ENCODE measurements around the gene NOL4L.

Gene NOL4L

DNA sequence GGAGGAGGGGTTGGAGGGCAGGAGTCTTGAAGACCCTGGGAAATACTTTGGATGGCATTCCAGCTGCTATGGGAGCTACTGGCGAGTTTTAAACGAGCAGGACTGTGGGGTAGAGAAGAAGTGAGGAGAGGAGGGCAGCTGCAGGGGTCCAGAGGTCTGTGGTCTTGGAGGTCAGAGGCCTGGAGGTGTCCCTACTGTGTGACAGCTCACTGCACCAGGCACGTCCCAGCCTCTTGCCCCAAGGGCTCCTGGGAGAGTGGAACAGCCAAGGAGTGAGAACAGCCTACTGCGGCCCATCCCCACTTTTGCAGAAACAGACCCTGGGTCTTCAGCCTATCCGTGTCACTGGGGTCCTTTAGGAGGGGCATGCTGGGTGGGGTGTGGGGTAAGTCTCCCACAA, 2.9 kb upstream of the NOL4L start:
- no peak for TF ChIP-seq SNAI2 (CRISPR knock-in tag; IDR thresholded peaks at IDR 0.05)
- ATAC-seq = no peak

DNA sequence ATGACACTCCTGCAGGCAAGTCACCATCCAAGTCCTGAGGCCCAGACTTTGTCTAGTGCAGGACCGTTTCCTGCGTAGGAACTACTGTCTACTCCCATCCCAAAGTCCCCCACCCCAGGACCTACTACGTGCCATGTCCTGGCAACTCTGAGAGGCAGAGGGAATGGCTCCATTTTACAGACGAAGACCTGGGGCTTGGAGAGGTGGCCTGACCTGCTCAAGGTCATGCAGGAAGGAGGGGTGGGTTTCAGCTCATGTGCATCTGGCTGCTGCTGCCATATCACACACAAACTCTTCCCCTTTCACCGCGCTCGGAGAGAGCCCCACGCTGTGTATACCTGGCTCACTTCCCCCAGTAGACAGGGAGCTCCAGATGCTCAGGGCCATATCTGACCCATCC, 1.2 kb upstream of the NOL4L start:
- TF ChIP-seq ZNF565 (CRISPR knock-in tag; conservative IDR thresholded peaks at IDR 0.05; ENCODE audit: low read depth) (no peak), ISL1 (CRISPR knock-in tag; IDR thresholded peaks at IDR 0.05) (no peak), ZNF8 (CRISPR knock-in tag; IDR thresholded peaks at IDR 0.05) (no peak), RARB (CRISPR knock-in tag; IDR thresholded peaks at IDR 0.05) (no peak), SNAI2 (CRISPR knock-in tag; IDR thresholded peaks at IDR 0.05) (no peak), ZNF70 (CRISPR knock-in tag; IDR thresholded peaks at IDR 0.05) (no peak), ZFP3 (CRISPR knock-in tag; IDR thresholded peaks at IDR 0.05) (no peak), TOX (CRISPR knock-in tag; IDR thresholded peaks at IDR 0.05; ENCODE audit: borderline replicate concordance) (no peak), ARNTL (CRISPR knock-in tag; IDR thresholded peaks at IDR 0.05; ENCODE audit: borderline replicate concordance, low read depth) (no peak), CSDC2 (CRISPR knock-in tag; IDR thresholded peaks at IDR 0.05) (no peak)
- TF ChIP-seq, protein P1, sequence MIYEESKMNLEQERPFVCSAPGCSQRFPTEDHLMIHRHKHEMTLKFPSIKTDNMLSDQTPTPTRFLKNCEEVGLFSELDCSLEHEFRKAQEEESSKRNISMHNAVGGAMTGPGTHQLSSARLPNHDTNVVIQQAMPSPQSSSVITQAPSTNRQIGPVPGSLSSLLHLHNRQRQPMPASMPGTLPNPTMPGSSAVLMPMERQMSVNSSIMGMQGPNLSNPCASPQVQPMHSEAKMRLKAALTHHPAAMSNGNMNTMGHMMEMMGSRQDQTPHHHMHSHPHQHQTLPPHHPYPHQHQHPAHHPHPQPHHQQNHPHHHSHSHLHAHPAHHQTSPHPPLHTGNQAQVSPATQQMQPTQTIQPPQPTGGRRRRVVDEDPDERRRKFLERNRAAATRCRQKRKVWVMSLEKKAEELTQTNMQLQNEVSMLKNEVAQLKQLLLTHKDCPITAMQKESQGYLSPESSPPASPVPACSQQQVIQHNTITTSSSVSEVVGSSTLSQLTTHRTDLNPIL (CRISPR knock-in tag; IDR thresholded peaks at IDR 0.05; ENCODE audit: low read depth) = no peak
- TF ChIP-seq, protein P2, sequence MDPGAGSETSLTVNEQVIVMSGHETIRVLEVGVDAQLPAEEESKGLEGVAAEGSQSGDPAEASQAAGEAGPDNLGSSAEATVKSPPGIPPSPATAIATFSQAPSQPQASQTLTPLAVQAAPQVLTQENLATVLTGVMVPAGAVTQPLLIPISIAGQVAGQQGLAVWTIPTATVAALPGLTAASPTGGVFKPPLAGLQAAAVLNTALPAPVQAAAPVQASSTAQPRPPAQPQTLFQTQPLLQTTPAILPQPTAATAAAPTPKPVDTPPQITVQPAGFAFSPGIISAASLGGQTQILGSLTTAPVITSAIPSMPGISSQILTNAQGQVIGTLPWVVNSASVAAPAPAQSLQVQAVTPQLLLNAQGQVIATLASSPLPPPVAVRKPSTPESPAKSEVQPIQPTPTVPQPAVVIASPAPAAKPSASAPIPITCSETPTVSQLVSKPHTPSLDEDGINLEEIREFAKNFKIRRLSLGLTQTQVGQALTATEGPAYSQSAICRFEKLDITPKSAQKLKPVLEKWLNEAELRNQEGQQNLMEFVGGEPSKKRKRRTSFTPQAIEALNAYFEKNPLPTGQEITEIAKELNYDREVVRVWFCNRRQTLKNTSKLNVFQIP (CRISPR knock-in tag; IDR thresholded peaks at IDR 0.05; ENCODE audit: borderline replicate concordance, low read depth) = no peak
- TF ChIP-seq, protein P3, sequence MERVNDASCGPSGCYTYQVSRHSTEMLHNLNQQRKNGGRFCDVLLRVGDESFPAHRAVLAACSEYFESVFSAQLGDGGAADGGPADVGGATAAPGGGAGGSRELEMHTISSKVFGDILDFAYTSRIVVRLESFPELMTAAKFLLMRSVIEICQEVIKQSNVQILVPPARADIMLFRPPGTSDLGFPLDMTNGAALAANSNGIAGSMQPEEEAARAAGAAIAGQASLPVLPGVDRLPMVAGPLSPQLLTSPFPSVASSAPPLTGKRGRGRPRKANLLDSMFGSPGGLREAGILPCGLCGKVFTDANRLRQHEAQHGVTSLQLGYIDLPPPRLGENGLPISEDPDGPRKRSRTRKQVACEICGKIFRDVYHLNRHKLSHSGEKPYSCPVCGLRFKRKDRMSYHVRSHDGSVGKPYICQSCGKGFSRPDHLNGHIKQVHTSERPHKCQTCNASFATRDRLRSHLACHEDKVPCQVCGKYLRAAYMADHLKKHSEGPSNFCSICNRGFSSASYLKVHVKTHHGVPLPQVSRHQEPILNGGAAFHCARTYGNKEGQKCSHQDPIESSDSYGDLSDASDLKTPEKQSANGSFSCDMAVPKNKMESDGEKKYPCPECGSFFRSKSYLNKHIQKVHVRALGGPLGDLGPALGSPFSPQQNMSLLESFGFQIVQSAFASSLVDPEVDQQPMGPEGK (CRISPR knock-in tag; IDR thresholded peaks at IDR 0.05; ENCODE audit: borderline replicate concordance) = no peak
- ATAC-seq = no peak

DNA sequence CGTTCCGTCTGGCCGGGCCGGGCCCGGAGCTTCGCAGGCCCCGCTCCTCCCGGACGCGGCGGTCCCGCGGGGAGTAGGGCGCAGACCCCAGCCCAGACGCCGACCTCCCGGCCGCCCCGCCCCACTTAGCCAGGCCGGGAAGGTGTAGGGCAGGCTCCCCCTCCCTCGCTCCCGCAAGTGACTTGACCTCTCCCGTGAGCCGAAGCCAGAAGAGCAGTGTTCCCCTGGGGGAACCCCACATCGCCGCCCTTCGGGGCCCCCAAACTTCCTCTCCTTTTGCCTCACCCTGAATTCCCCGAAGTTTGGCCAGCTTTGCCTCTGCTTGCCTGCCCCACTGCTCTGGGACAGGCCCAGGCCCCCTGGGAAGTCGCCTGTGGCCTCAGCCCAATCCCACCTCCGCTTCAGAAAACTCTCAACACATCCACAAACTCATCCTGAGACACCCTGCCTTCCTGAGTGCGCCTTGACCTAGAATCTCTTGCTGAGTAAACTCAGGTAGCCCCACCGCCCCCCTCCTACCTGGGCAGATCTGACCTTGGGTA, 524 bp upstream of the NOL4L start:
- no peak for TF ChIP-seq OSR1 (CRISPR knock-in tag; IDR thresholded peaks at IDR 0.05)
- TF ChIP-seq TCF4 (CRISPR knock-in tag; IDR thresholded peaks at IDR 0.05; ENCODE audit: borderline replicate concordance) = no peak
- no peak for TF ChIP-seq ZNF8 (CRISPR knock-in tag; IDR thresholded peaks at IDR 0.05)
- TF ChIP-seq, protein P1 (CRISPR knock-in tag; IDR thresholded peaks at IDR 0.05; ENCODE audit: low read depth) = no peak
- TF ChIP-seq, protein P3 (CRISPR knock-in tag; IDR thresholded peaks at IDR 0.05; ENCODE audit: borderline replicate concordance) = no peak
- TF ChIP-seq ZFP3 (CRISPR knock-in tag; IDR thresholded peaks at IDR 0.05) = no peak
- TF ChIP-seq RARB (CRISPR knock-in tag; IDR thresholded peaks at IDR 0.05) = no peak
- TF ChIP-seq ARNTL (CRISPR knock-in tag; IDR thresholded peaks at IDR 0.05; ENCODE audit: borderline replicate concordance, low read depth) = no peak
- no peak for TF ChIP-seq ZNF565 (CRISPR knock-in tag; conservative IDR thresholded peaks at IDR 0.05; ENCODE audit: low read depth)
- TF ChIP-seq TOX (CRISPR knock-in tag; IDR thresholded peaks at IDR 0.05; ENCODE audit: borderline replicate concordance) = no peak
- TF ChIP-seq, protein P4, sequence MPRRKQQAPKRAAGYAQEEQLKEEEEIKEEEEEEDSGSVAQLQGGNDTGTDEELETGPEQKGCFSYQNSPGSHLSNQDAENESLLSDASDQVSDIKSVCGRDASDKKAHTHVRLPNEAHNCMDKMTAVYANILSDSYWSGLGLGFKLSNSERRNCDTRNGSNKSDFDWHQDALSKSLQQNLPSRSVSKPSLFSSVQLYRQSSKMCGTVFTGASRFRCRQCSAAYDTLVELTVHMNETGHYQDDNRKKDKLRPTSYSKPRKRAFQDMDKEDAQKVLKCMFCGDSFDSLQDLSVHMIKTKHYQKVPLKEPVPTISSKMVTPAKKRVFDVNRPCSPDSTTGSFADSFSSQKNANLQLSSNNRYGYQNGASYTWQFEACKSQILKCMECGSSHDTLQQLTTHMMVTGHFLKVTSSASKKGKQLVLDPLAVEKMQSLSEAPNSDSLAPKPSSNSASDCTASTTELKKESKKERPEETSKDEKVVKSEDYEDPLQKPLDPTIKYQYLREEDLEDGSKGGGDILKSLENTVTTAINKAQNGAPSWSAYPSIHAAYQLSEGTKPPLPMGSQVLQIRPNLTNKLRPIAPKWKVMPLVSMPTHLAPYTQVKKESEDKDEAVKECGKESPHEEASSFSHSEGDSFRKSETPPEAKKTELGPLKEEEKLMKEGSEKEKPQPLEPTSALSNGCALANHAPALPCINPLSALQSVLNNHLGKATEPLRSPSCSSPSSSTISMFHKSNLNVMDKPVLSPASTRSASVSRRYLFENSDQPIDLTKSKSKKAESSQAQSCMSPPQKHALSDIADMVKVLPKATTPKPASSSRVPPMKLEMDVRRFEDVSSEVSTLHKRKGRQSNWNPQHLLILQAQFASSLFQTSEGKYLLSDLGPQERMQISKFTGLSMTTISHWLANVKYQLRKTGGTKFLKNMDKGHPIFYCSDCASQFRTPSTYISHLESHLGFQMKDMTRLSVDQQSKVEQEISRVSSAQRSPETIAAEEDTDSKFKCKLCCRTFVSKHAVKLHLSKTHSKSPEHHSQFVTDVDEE (CRISPR knock-in tag; IDR thresholded peaks at IDR 0.05) = no peak

More for the DNA sequence above, 524 bp upstream of the NOL4L start:
- ATAC-seq = no peak

Measured in SK-N-SH treated with all-trans-retinoic acid at 6 μM for 48 hours (cell line).